Fibroblast of lung (primary cell): ENCODE data around the gene CMTM1. TPM values are rescaled to one million over a fixed set of nuclear protein-coding genes. Genes with fewer than 3 reads are reported as not detected.

Experiments
- DNase-seq, 2 donors: peaks; one replicate each; pipeline versions ENCODE4 v3.0.0 to v3.0.0-alpha.2; 2010; ENCODE audit warnings: low read depth in 2 of 2
- H2AFZ ChIP-seq: 2 replicates; pipeline ENCODE4 v1.5.1; 2012; ENCODE audit warnings: low read length, control low read depth, inconsistent platforms
- H3K27ac ChIP-seq: 2 replicates; pipeline ENCODE4 v1.5.1; 2011; ENCODE audit warnings: low read length, control low read depth; ENCODE audit not compliant: insufficient read depth
- H3K27me3 ChIP-seq: 2 replicates; pipeline ENCODE4 v1.5.1; 2011; ENCODE audit warnings: mild to moderate bottlenecking, low read length; ENCODE audit not compliant: control insufficient read depth, insufficient read depth
- H3K36me3 ChIP-seq: 2 replicates; pipeline ENCODE4 v1.5.1; 2011; ENCODE audit warnings: low read length; ENCODE audit not compliant: control insufficient read depth, insufficient read depth
- H3K4me1 ChIP-seq: 2 replicates; pipeline ENCODE4 v1.5.1; 2011; ENCODE audit warnings: low read length; ENCODE audit not compliant: control insufficient read depth, insufficient read depth; ENCODE audit errors: extremely low read depth
- H3K4me2 ChIP-seq: 2 replicates; pipeline ENCODE4 v1.5.1; 2011; ENCODE audit warnings: low read length, control low read depth; ENCODE audit not compliant: insufficient read depth; ENCODE audit errors: extremely low read depth
- H3K4me3 ChIP-seq, 4 experiments: fragments of 200-600 bp in 1 of 4; sonication (generic) in 1 of 4; replicated peaks in 1 of 4; 2 replicates each; pipeline ENCODE4 v1.5.1; 2011 to 2016; ENCODE audit warnings: low read length in 4 of 4, low read depth in 3 of 4, mild to moderate bottlenecking in 3 of 4, control low read depth in 2 of 4, inconsistent platforms in 1 of 4, mixed read lengths in 1 of 4; ENCODE audit not compliant: insufficient read depth in 1 of 4; ENCODE audit errors: control extremely low read depth in 1 of 4
- H3K79me2 ChIP-seq: 2 replicates; pipeline ENCODE4 v1.5.1; 2012; ENCODE audit warnings: mild to moderate bottlenecking, low read length, inconsistent platforms; ENCODE audit not compliant: control insufficient read depth, insufficient read depth
- H3K9ac ChIP-seq: 2 replicates; pipeline ENCODE4 v1.5.1; 2011; ENCODE audit warnings: mild to moderate bottlenecking, low read length, control low read depth; ENCODE audit not compliant: insufficient read depth
- H3K9me3 ChIP-seq: 2 replicates; pipeline ENCODE4 v1.5.1; 2012; ENCODE audit warnings: low read depth, low read length; ENCODE audit not compliant: control insufficient read depth, insufficient read depth
- H4K20me1 ChIP-seq: 2 replicates; pipeline ENCODE4 v1.5.1; 2011; ENCODE audit warnings: low read length; ENCODE audit not compliant: control insufficient read depth, insufficient read depth; ENCODE audit errors: extremely low read depth
- EZH2 ChIP-seq: IDR thresholded peaks from 2 replicates; pipeline ENCODE4 v1.5.1; 2012; ENCODE audit warnings: low read length, control low read depth, mild to moderate bottlenecking; ENCODE audit errors: missing control alignments
- polyA plus RNA-seq, 2 donors: library from polyadenylated mRNA; depleted of rRNA in 1 of 2; stranded (reverse) in 1 of 2; unstranded in 1 of 2; fragments of >200 nt; gene quantifications; 2 replicates each; pipeline ENCODE4 v1.2.1, GENCODE V29; 2011 to 2012; ENCODE audit warnings: missing spikeins in 1 of 2
- total RNA-seq: library from RNA; depleted of rRNA; stranded (reverse); fragments of >200 nt; gene quantifications from 2 replicates; pipeline ENCODE4 v1.2.1, GENCODE V29; 2014
- TF ChIP-seq, protein P1 (sequence below), 2 donors: IDR thresholded peaks in 1 of 2; conservative IDR thresholded peaks in 1 of 2; 1 replicate in 1 of 2; 2 replicates in 1 of 2; pipeline ENCODE4 v1.5.1; 2011 to 2012; ENCODE audit warnings: low read length in 2 of 2, control low read depth in 1 of 2, inconsistent platforms in 1 of 2, low read depth in 1 of 2, mild to moderate bottlenecking in 1 of 2

The CMTM1 gene
- total and polyA plus RNA-seq, 2 donors (not counting 1 experiment from before 2014, with no cell fraction given) = 0.99 to 1.5 TPM

- H3K36me3 ChIP-seq = peaks cover 3% of the 10 kb centered on the region
- H3K79me2 ChIP-seq = no peaks in the 10 kb centered on the region
- H3K27me3 ChIP-seq = no peaks in the 10 kb centered on the region
- no peak overlapping the region for H2AFZ ChIP-seq
- H3K4me3 ChIP-seq = no peak overlapping the region
- TF ChIP-seq, protein P1, sequence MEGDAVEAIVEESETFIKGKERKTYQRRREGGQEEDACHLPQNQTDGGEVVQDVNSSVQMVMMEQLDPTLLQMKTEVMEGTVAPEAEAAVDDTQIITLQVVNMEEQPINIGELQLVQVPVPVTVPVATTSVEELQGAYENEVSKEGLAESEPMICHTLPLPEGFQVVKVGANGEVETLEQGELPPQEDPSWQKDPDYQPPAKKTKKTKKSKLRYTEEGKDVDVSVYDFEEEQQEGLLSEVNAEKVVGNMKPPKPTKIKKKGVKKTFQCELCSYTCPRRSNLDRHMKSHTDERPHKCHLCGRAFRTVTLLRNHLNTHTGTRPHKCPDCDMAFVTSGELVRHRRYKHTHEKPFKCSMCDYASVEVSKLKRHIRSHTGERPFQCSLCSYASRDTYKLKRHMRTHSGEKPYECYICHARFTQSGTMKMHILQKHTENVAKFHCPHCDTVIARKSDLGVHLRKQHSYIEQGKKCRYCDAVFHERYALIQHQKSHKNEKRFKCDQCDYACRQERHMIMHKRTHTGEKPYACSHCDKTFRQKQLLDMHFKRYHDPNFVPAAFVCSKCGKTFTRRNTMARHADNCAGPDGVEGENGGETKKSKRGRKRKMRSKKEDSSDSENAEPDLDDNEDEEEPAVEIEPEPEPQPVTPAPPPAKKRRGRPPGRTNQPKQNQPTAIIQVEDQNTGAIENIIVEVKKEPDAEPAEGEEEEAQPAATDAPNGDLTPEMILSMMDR (conservative IDR thresholded peaks at IDR 0.05 in 1 of 2, IDR thresholded peaks at IDR 0.05 in 1 of 2; ENCODE audit: low read depth in 1 of 2, low read length in 2 of 2) = no peak
- no peak for TF ChIP-seq EZH2
- no peak overlapping the region for H3K9ac ChIP-seq
- H3K4me2 ChIP-seq = no peak overlapping the region
- no peak overlapping the region for H3K27ac ChIP-seq
- H3K9me3 ChIP-seq = no peaks in the 10 kb centered on the region
- no peak for DNase-seq
- H4K20me1 ChIP-seq = no peaks in the 10 kb centered on the region
- H3K4me1 ChIP-seq = no peaks in the 10 kb centered on the region
Observed at GRCh38 chr16:66560107-66560506, 6.1 kb upstream of the CMTM1 start.

DNA sequence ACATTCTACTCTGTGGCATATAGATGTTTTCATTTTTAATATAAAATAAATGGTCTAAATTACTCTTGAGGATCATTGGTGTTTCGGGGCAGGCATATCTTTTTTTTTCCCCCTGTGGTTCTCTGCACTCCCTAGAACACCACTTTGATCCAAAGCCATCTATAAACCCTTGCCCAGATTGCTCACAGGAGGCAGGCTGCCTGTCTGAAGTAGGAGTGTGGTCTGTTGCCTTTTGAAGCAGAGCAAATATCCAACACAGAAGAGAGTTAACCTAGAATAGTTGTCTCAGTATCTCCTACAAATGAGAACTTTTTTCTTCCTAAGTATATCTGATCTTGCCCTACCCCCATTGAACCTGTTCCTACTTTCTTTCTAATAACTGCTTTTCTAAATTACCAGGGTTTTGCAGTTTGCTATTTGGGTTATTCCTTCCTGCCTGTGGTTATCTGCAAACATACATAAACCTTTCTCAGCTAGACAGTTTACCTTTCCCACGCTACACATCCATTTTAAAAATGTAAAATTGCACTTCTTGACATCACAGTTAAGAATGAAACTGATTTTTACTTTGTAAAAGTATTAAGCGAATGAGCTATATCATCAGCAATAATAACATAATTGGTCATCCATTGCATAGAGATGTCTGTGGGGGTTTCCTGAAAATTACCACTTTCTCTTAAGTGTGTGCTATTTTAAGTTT is 4.7 kb upstream of the CMTM1 start:
- Histone ChIP-seq H3K4me1 (no peaks in the 10 kb centered on the region), H3K36me3 (peaks cover 6% of the 10 kb centered on the region), H3K9me3 (no peaks in the 10 kb centered on the region), H3K4me3 (no peak overlapping the region), H3K9ac (no peak overlapping the region), H4K20me1 (no peaks in the 10 kb centered on the region), H3K27ac (no peak overlapping the region), H3K4me2 (no peak overlapping the region), H3K79me2 (no peaks in the 10 kb centered on the region), H3K27me3 (no peaks in the 10 kb centered on the region), H2AFZ (no peak overlapping the region)
- no peak for DNase-seq
- TF ChIP-seq EZH2 = no peak
- TF ChIP-seq, protein P1 (conservative IDR thresholded peaks at IDR 0.05 in 1 of 2, IDR thresholded peaks at IDR 0.05 in 1 of 2; ENCODE audit: low read depth in 1 of 2, low read length in 2 of 2) = no peak

DNA sequence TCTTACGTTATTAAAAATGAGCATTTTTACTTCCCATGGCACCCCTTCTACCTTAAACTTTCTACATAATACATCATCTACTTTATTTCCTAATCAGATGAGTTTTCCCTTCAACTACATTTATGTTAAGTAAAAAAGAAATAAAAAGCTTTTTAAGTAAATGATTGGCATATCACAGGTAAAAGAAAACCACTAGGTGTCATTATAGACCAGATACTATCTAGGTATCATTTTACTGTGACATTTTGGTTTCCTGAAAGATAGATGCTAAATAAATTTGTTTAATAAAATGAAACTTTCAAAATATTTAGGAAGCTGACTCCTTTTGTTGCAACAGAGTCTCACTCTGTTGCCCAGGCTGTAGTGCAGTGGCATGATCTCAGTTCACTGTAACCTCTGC is 3.8 kb upstream of the CMTM1 start:
- Histone ChIP-seq H3K4me2 (no peak overlapping the region), H2AFZ (no peak overlapping the region), H3K27ac (no peak overlapping the region), H3K9me3 (no peaks in the 10 kb centered on the region), H3K36me3 (peaks cover 9% of the 10 kb centered on the region), H3K27me3 (no peaks in the 10 kb centered on the region), H3K9ac (no peak overlapping the region), H3K4me1 (no peaks in the 10 kb centered on the region), H4K20me1 (no peaks in the 10 kb centered on the region), H3K4me3 (no peak overlapping the region), H3K79me2 (no peaks in the 10 kb centered on the region)
- no peak for DNase-seq
- TF ChIP-seq, protein P1 (conservative IDR thresholded peaks at IDR 0.05 in 1 of 2, IDR thresholded peaks at IDR 0.05 in 1 of 2; ENCODE audit: low read depth in 1 of 2, low read length in 2 of 2) = no peak
- TF ChIP-seq EZH2 = no peak
